OCI-LY1 (cell line): ENCODE results near the gene MT4.

ENCODE experiments used
- H2AFZ ChIP-seq: fragments of 200-600 bp; sonication (generic), shearing (Covaris generic); 2 replicates; pipeline ENCODE4 v1.6.0; 2014; ENCODE audit warnings: antibody characterized with exemption, mild to moderate bottlenecking, low read length
- H3F3A ChIP-seq: fragments of 200-600 bp; sonication (generic), shearing (Covaris generic); 2 replicates; pipeline ENCODE4 v1.6.0; 2014; ENCODE audit warnings: mild to moderate bottlenecking, antibody characterized with exemption, low read length, moderate library complexity; ENCODE audit not compliant: insufficient read depth
- H3K27ac ChIP-seq: fragments of 200-600 bp; sonication (generic); 2 replicates; pipeline ENCODE4 v1.5.1; 2014; ENCODE audit warnings: low read length, mixed run types, mild to moderate bottlenecking, low read depth; ENCODE audit not compliant: poor library complexity, severe bottlenecking
- H3K27me3 ChIP-seq: fragments of 200-600 bp; sonication (generic); 2 replicates; pipeline ENCODE4 v1.6.0; 2014; ENCODE audit warnings: antibody characterized with exemption, mild to moderate bottlenecking, low read length, moderate library complexity; ENCODE audit not compliant: insufficient read depth
- H3K36me3 ChIP-seq: fragments of 200-600 bp; sonication (generic); 2 replicates; pipeline ENCODE4 v1.6.1; 2014; ENCODE audit warnings: mild to moderate bottlenecking, antibody characterized with exemption, low read length, moderate library complexity, mixed read lengths; ENCODE audit not compliant: insufficient read depth
- H3K4me1 ChIP-seq: fragments of 200-600 bp; sonication (generic); 2 replicates; pipeline ENCODE4 v1.5.1; 2014; ENCODE audit warnings: mild to moderate bottlenecking, low read length, moderate library complexity; ENCODE audit not compliant: insufficient read depth, severe bottlenecking
- H3K4me2 ChIP-seq: fragments of 200-600 bp; sonication (generic), shearing (Covaris generic); 2 replicates; pipeline ENCODE4 v1.6.1; 2014; ENCODE audit warnings: low read length
- H3K4me3 ChIP-seq: fragments of 200-600 bp; sonication (generic); 2 replicates; pipeline ENCODE4 v1.5.1; 2014; ENCODE audit warnings: low read length, low read depth, mild to moderate bottlenecking, mixed read lengths; ENCODE audit not compliant: poor library complexity, severe bottlenecking
- H3K79me2 ChIP-seq: fragments of 200-600 bp; shearing (Covaris generic); 2 replicates; pipeline ENCODE4 v1.6.1; 2016; ENCODE audit warnings: mixed run types, low read length, mixed read lengths; ENCODE audit not compliant: insufficient read depth
- H3K9ac ChIP-seq: fragments of 200-600 bp; sonication (generic), shearing (Covaris generic); 2 replicates; pipeline ENCODE4 v1.6.1; 2014; ENCODE audit warnings: mild to moderate bottlenecking, low read length, mixed read lengths
- H3K9me2 ChIP-seq: fragments of 200-600 bp; sonication (generic), shearing (Covaris generic); 2 replicates; pipeline ENCODE4 v1.6.1; 2014; ENCODE audit warnings: low read depth, mild to moderate bottlenecking, low read length, mixed read lengths
- H3K9me3 ChIP-seq: fragments of 200-600 bp; shearing (Covaris generic); 2 replicates; pipeline ENCODE4 v1.6.1; 2014; ENCODE audit warnings: low read length, mixed read lengths
- H4K20me1 ChIP-seq: fragments of 200-600 bp; sonication (generic), shearing (Covaris generic); 2 replicates; pipeline ENCODE4 v1.6.0; 2016; ENCODE audit warnings: mild to moderate bottlenecking, low read length; ENCODE audit not compliant: insufficient read depth
- CTCF ChIP-seq: fragments of 200-600 bp; sonication (generic), shearing (Covaris generic); IDR thresholded peaks from 2 replicates; pipeline ENCODE4 v1.5.1; 2017; ENCODE audit warnings: mild to moderate bottlenecking, antibody characterized with exemption, low read length, moderate library complexity, mixed read lengths
- EZH2 ChIP-seq: fragments of 200-600 bp; sonication (generic), shearing (Covaris generic); IDR thresholded peaks from 2 replicates; pipeline ENCODE4 v1.8.0; 2017; ENCODE audit warnings: borderline replicate concordance, mixed run types, mild to moderate bottlenecking, antibody characterized with exemption, low read length, moderate library complexity, mixed read lengths

MT4 gene

GRCh38 chr16:56613706-56614105 lies 48.8 kb downstream of the MT4 start:
- H3K4me3 ChIP-seq, result no peak overlapping the region
- peaks cover 19% of the 10 kb centered on the region for H3K4me1 ChIP-seq
- no peak overlapping the region for H3K4me2 ChIP-seq

GRCh38 chr16:56614549-56614991 lies 49.7 kb downstream of the MT4 start:
- Histone ChIP-seq H4K20me1 (no peaks in the 10 kb centered on the region), H3K79me2 (no peaks in the 10 kb centered on the region), H3K9me3 (no peaks in the 10 kb centered on the region), H3K4me2 (no peak overlapping the region), H3F3A (no peaks in the 10 kb centered on the region), H3K27ac (no peak overlapping the region), H3K9me2 (no peaks in the 10 kb centered on the region), H3K4me1 (peaks cover 11% of the 10 kb centered on the region), H2AFZ (no peak overlapping the region), H3K9ac (no peak overlapping the region), H3K4me3 (no peak overlapping the region), H3K36me3 (no peaks in the 10 kb centered on the region), H3K27me3 (no peaks in the 10 kb centered on the region)
- TF ChIP-seq CTCF (no peak), EZH2 (no peak)

More at GRCh38 chr16:56613706-56614105, 48.8 kb downstream of the MT4 start:
- Histone ChIP-seq H3K27ac (no peak overlapping the region), H3K27me3 (no peaks in the 10 kb centered on the region), H4K20me1 (no peaks in the 10 kb centered on the region), H3K9me3 (no peaks in the 10 kb centered on the region), H3F3A (no peaks in the 10 kb centered on the region), H3K36me3 (no peaks in the 10 kb centered on the region), H3K9ac (no peak overlapping the region), H3K79me2 (no peaks in the 10 kb centered on the region), H2AFZ (no peak overlapping the region), H3K9me2 (no peaks in the 10 kb centered on the region)
- TF ChIP-seq EZH2 (no peak), CTCF (no peak)

- H3K4me1 ChIP-seq, result peaks cover 3% of the 10 kb centered on the region
- H4K20me1 ChIP-seq, result no peaks in the 10 kb centered on the region
- no peaks in the 10 kb centered on the region for H3K27me3 ChIP-seq
- no peak overlapping the region for H3K27ac ChIP-seq
- H2AFZ ChIP-seq, result no peak overlapping the region
- no peak overlapping the region for H3K4me2 ChIP-seq
- no peaks in the 10 kb centered on the region for H3K9me2 ChIP-seq
- TF ChIP-seq CTCF (no peak), EZH2 (no peak)
- H3F3A ChIP-seq, result no peaks in the 10 kb centered on the region
- no peaks in the 10 kb centered on the region for H3K79me2 ChIP-seq
- H3K36me3 ChIP-seq, result no peaks in the 10 kb centered on the region
- no peak overlapping the region for H3K9ac ChIP-seq
- H3K9me3 ChIP-seq, result no peaks in the 10 kb centered on the region
- H3K4me3 ChIP-seq, result no peak overlapping the region
These were observed 50.5 kb downstream of the MT4 start for GRCh38 chr16:56615353-56615752.
